OCI-LY1 (cell line): ENCODE measurements around the gene ARHGEF10L.

ENCODE experiments used
- H2AFZ ChIP-seq: fragments of 200-600 bp; sonication (generic), shearing (Covaris generic); 2 replicates; pipeline ENCODE4 v1.6.0; 2014; ENCODE audit warnings: antibody characterized with exemption, mild to moderate bottlenecking, low read length
- H3F3A ChIP-seq: fragments of 200-600 bp; sonication (generic), shearing (Covaris generic); 2 replicates; pipeline ENCODE4 v1.6.0; 2014; ENCODE audit warnings: mild to moderate bottlenecking, antibody characterized with exemption, low read length, moderate library complexity; ENCODE audit not compliant: insufficient read depth
- H3K27ac ChIP-seq: fragments of 200-600 bp; sonication (generic); 2 replicates; pipeline ENCODE4 v1.5.1; 2014; ENCODE audit warnings: low read length, mixed run types, mild to moderate bottlenecking, low read depth; ENCODE audit not compliant: poor library complexity, severe bottlenecking
- H3K27me3 ChIP-seq: fragments of 200-600 bp; sonication (generic); 2 replicates; pipeline ENCODE4 v1.6.0; 2014; ENCODE audit warnings: antibody characterized with exemption, mild to moderate bottlenecking, low read length, moderate library complexity; ENCODE audit not compliant: insufficient read depth
- H3K36me3 ChIP-seq: fragments of 200-600 bp; sonication (generic); 2 replicates; pipeline ENCODE4 v1.6.1; 2014; ENCODE audit warnings: mild to moderate bottlenecking, antibody characterized with exemption, low read length, moderate library complexity, mixed read lengths; ENCODE audit not compliant: insufficient read depth
- H3K4me1 ChIP-seq: fragments of 200-600 bp; sonication (generic); 2 replicates; pipeline ENCODE4 v1.5.1; 2014; ENCODE audit warnings: mild to moderate bottlenecking, low read length, moderate library complexity; ENCODE audit not compliant: insufficient read depth, severe bottlenecking
- H3K4me2 ChIP-seq: fragments of 200-600 bp; sonication (generic), shearing (Covaris generic); 2 replicates; pipeline ENCODE4 v1.6.1; 2014; ENCODE audit warnings: low read length
- H3K4me3 ChIP-seq: fragments of 200-600 bp; sonication (generic); 2 replicates; pipeline ENCODE4 v1.5.1; 2014; ENCODE audit warnings: low read length, low read depth, mild to moderate bottlenecking, mixed read lengths; ENCODE audit not compliant: poor library complexity, severe bottlenecking
- H3K79me2 ChIP-seq: fragments of 200-600 bp; shearing (Covaris generic); 2 replicates; pipeline ENCODE4 v1.6.1; 2016; ENCODE audit warnings: mixed run types, low read length, mixed read lengths; ENCODE audit not compliant: insufficient read depth
- H3K9ac ChIP-seq: fragments of 200-600 bp; sonication (generic), shearing (Covaris generic); 2 replicates; pipeline ENCODE4 v1.6.1; 2014; ENCODE audit warnings: mild to moderate bottlenecking, low read length, mixed read lengths
- H3K9me2 ChIP-seq: fragments of 200-600 bp; sonication (generic), shearing (Covaris generic); 2 replicates; pipeline ENCODE4 v1.6.1; 2014; ENCODE audit warnings: low read depth, mild to moderate bottlenecking, low read length, mixed read lengths
- H3K9me3 ChIP-seq: fragments of 200-600 bp; shearing (Covaris generic); 2 replicates; pipeline ENCODE4 v1.6.1; 2014; ENCODE audit warnings: low read length, mixed read lengths
- H4K20me1 ChIP-seq: fragments of 200-600 bp; sonication (generic), shearing (Covaris generic); 2 replicates; pipeline ENCODE4 v1.6.0; 2016; ENCODE audit warnings: mild to moderate bottlenecking, low read length; ENCODE audit not compliant: insufficient read depth
- CTCF ChIP-seq: fragments of 200-600 bp; sonication (generic), shearing (Covaris generic); IDR thresholded peaks from 2 replicates; pipeline ENCODE4 v1.5.1; 2017; ENCODE audit warnings: mild to moderate bottlenecking, antibody characterized with exemption, low read length, moderate library complexity, mixed read lengths
- EZH2 ChIP-seq: fragments of 200-600 bp; sonication (generic), shearing (Covaris generic); IDR thresholded peaks from 2 replicates; pipeline ENCODE4 v1.8.0; 2017; ENCODE audit warnings: borderline replicate concordance, mixed run types, mild to moderate bottlenecking, antibody characterized with exemption, low read length, moderate library complexity, mixed read lengths

The ARHGEF10L gene

DNA sequence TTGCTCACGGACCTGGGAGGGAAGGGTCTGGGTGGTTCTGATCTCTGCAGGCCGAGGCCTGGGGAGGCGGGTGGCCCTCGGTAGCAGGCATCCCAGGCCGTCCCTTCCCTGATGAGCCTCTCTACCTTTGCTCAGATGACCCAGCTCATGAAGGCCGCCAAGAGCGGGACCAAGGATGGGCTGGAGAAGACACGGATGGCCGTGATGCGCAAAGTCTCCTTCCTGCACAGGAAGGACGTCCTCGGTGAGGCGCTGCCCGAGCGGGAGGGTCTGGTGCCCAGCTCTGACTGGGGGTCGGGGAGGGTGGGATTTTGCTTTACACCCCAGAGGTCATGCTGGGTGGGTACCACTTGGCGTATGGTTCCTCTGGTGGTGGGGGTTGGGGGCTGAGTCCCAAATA lies 76.5 kb downstream of the ARHGEF10L start:
- H3F3A ChIP-seq = no peaks in the 10 kb centered on the region
- no peak overlapping the region for H3K4me3 ChIP-seq
- H3K79me2 ChIP-seq = no peaks in the 10 kb centered on the region
- H3K27me3 ChIP-seq = no peaks in the 10 kb centered on the region
- H3K36me3 ChIP-seq = no peaks in the 10 kb centered on the region
- H2AFZ ChIP-seq = no peak overlapping the region
- no peaks in the 10 kb centered on the region for H4K20me1 ChIP-seq
- TF ChIP-seq CTCF (no peak), EZH2 (no peak)
- no peaks in the 10 kb centered on the region for H3K9me2 ChIP-seq
- H3K4me1 ChIP-seq = no peaks in the 10 kb centered on the region
- H3K9me3 ChIP-seq = no peaks in the 10 kb centered on the region
- H3K4me2 ChIP-seq = no peak overlapping the region
- no peak overlapping the region for H3K9ac ChIP-seq
- H3K27ac ChIP-seq = no peak overlapping the region

DNA sequence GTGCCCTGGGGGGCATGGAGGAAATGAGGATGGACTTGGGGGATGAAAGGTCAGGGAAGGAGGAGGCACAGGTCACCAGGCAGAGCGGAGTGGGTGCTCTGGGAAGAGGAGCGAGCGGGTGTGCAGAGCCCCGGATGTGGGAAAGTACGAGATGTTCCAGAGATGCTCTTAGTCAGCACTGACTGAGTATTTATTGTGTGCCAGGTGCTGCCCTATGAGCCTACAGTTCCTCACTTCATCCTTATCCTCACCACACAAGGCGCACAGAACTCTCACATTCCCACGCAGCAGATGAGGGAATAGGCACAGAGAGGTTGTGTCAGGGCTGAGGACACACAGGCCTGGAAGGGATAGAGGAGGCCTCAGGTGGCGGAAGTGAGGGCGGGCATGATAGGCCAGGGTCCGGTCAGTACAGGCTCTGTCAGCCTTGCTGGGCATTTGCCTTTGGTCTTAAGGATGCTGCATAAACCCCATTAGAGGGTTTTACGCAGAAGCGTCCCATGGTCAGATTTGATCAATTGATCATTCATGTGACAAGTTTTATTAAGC lies 77.3 kb downstream of the ARHGEF10L start:
- Histone ChIP-seq H2AFZ (no peak overlapping the region), H3K79me2 (no peaks in the 10 kb centered on the region), H3K9me3 (no peaks in the 10 kb centered on the region), H3K27me3 (no peaks in the 10 kb centered on the region), H3K27ac (no peak overlapping the region), H3K4me2 (no peak overlapping the region), H3K9me2 (no peaks in the 10 kb centered on the region), H3K9ac (no peak overlapping the region), H3K36me3 (no peaks in the 10 kb centered on the region), H3F3A (no peaks in the 10 kb centered on the region), H3K4me3 (no peak overlapping the region), H3K4me1 (no peaks in the 10 kb centered on the region), H4K20me1 (no peaks in the 10 kb centered on the region)
- TF ChIP-seq CTCF = no peak
- TF ChIP-seq EZH2 = no peak

DNA sequence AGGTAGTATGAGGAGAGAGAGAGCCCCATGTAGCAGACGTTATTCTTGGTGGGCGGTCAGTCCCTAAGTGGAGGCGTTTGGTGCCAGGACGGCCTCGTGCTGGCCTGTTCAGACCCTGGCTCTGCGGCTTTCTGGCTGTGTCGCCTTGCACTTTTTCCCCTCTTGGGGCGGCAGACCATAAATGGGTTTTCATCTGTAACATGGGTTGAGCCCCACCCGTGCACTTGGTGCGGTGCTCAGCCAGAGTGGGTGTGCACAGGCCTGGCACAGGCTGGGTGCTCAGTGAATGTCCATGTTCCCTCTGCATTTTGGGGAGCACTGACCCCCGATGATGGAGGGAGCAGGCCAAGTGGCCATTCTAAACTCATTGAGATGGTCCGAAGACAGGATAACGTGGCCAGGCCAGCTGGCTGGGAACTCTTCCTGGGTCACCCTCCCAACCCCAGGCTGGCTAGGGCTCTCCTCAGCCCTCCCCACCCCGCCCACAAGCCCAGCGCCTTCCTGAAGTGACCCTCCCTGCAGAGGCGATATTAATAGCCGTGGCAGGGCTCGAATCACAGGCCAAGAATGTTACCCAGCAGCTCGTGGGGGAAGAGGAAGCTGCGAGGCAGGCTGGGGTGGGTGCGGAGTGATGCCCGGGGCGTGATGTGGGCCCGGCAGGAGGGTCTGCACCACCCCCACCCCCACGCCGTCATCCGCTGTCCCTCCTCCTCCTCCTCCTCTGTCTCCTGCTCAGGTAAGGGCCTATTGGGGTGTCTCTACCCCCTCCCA lies 78.5 kb downstream of the ARHGEF10L start:
- no peaks in the 10 kb centered on the region for H3K27me3 ChIP-seq

More for the DNA sequence above, 78.5 kb downstream of the ARHGEF10L start:
- Histone ChIP-seq H4K20me1 (no peaks in the 10 kb centered on the region), H3K4me2 (no peak overlapping the region), H3K4me3 (no peak overlapping the region), H3K27ac (no peak overlapping the region), H2AFZ (no peak overlapping the region), H3K9ac (no peak overlapping the region), H3K4me1 (no peaks in the 10 kb centered on the region), H3K9me3 (no peaks in the 10 kb centered on the region), H3F3A (no peaks in the 10 kb centered on the region), H3K79me2 (no peaks in the 10 kb centered on the region), H3K36me3 (no peaks in the 10 kb centered on the region), H3K9me2 (no peaks in the 10 kb centered on the region)
- TF ChIP-seq CTCF (no peak), EZH2 (no peak)
